K562 (cell line): ENCODE data around the gene TOR1A. TPM values are rescaled to one million over a fixed set of nuclear protein-coding genes. Genes with fewer than 3 reads are reported as not detected.

Source experiments
- ARID1B ChIP-seq: fragments of 450-650 bp; IDR thresholded peaks from 2 replicates; pipeline ENCODE4 v1.6.1; 2016; ENCODE audit warnings: antibody characterized with exemption, mild to moderate bottlenecking, inconsistent platforms
- ARID3A ChIP-seq: IDR thresholded peaks from 2 replicates; pipeline ENCODE4 v1.6.1; 2012; ENCODE audit warnings: low read depth, low read length, improper control_type of control experiment, borderline replicate concordance
- BRCA1 ChIP-seq, 2 experiments: fragments of 450-650 bp in 1 of 2; sonication (generic) in 1 of 2; formaldehyde crosslinking in 1 of 2; IDR thresholded peaks; 2 replicates each; pipeline versions ENCODE4 v1.5.0 to v1.6.1; 2017 to 2020; ENCODE audit warnings: mild to moderate bottlenecking in 1 of 2, missing genetic modification reagents in 1 of 2
- HEY1 ChIP-seq: fragments of 250-450 bp; sonication (Bioruptor Pico); IDR thresholded peaks from 2 replicates; pipeline ENCODE4 v1.5.0; 2020; ENCODE audit warnings: mild to moderate bottlenecking, moderate library complexity, borderline replicate concordance
- HNRNPLL ChIP-seq: fragments of 200-400 bp; formaldehyde crosslinking; IDR thresholded peaks from 2 replicates; pipeline ENCODE4 v1.6.1; 2017; ENCODE audit warnings: low read length, low read depth, mild to moderate bottlenecking; ENCODE audit not compliant: poor library complexity, severe bottlenecking
- MAZ ChIP-seq, 2 experiments: fragments of 450-650 bp in 1 of 2; sonication (generic) in 1 of 2; formaldehyde crosslinking; IDR thresholded peaks in 1 of 2; conservative IDR thresholded peaks in 1 of 2; 2 replicates each; pipeline versions ENCODE4 v1.4.0 to v1.5.0; 2020; ENCODE audit warnings: mild to moderate bottlenecking in 1 of 2, missing genetic modification reagents in 1 of 2
- NBN ChIP-seq: fragments of 450-650 bp; IDR thresholded peaks from 2 replicates; pipeline ENCODE4 v1.6.1; 2016; ENCODE audit warnings: low read depth, mild to moderate bottlenecking
- NR1H2 ChIP-seq: sonication (generic); formaldehyde crosslinking; IDR thresholded peaks from 2 replicates; pipeline ENCODE4 v1.4.0; 2020; ENCODE audit warnings: mild to moderate bottlenecking, missing genetic modification reagents
- RAD51 ChIP-seq: fragments of 450-650 bp; IDR thresholded peaks from 2 replicates; pipeline ENCODE4 v1.7.1; 2016; ENCODE audit warnings: low read depth, mild to moderate bottlenecking, borderline replicate concordance
- SAFB2 ChIP-seq: fragments of 200-400 bp; formaldehyde crosslinking; IDR thresholded peaks from 2 replicates; pipeline ENCODE4 v1.6.1; 2018; ENCODE audit warnings: borderline replicate concordance, low read length, low read depth, moderate library complexity; ENCODE audit not compliant: severe bottlenecking
- TAL1 ChIP-seq: fragments of 450-650 bp; IDR thresholded peaks from 2 replicates; pipeline ENCODE4 v1.6.1; 2016; ENCODE audit warnings: mild to moderate bottlenecking
- TCF3 ChIP-seq: sonication (generic); formaldehyde crosslinking; IDR thresholded peaks from 2 replicates; pipeline ENCODE4 v1.4.0; 2020; ENCODE audit warnings: mild to moderate bottlenecking, missing genetic modification reagents
- ZBTB49 ChIP-seq: sonication (generic); formaldehyde crosslinking; IDR thresholded peaks from 2 replicates; pipeline ENCODE4 v1.8.0; 2022; ENCODE audit warnings: missing genetic modification reagents, mild to moderate bottlenecking, borderline replicate concordance
- ZBTB8A ChIP-seq: fragments of 450-650 bp; IDR thresholded peaks from 2 replicates; pipeline ENCODE4 v1.6.1; 2018; ENCODE audit warnings: mild to moderate bottlenecking, moderate library complexity; ENCODE audit not compliant: partially characterized antibody
- ZNF134 ChIP-seq: fragments of 250-450 bp; sonication (Bioruptor Pico); conservative IDR thresholded peaks from 2 replicates; pipeline ENCODE4 v1.4.0; 2020
- ZNF79 ChIP-seq: fragments of 250-450 bp; sonication (Bioruptor Pico); IDR thresholded peaks from 2 replicates; pipeline ENCODE4 v1.4.0; 2020; ENCODE audit warnings: low read depth, mild to moderate bottlenecking, moderate library complexity
- polyA plus RNA-seq, 8 experiments: library from polyadenylated mRNA; depleted of rRNA in 4 of 8; stranded (reverse) in 5 of 8; unstranded in 3 of 8; fragments of >200 nt; fragmentation: Nextera tagmentation in 2 of 8; fragmentation: Illumina TruSeq in 1 of 8; extraction: Ambion mirVana in 2 of 8; extraction: Trizol in 1 of 8; gene quantifications; 2 replicates each; pipeline versions ENCODE4 v1.2.1 to v1.2.3, GENCODE V29; 2011 to 2014; ENCODE audit warnings: inconsistent platforms in 1 of 8, missing spikeins in 1 of 8
- total RNA-seq, 7 experiments: library from RNA; depleted of rRNA in 6 of 7; stranded (reverse); fragments of >200 nt in 6 of 7; fragmentation: Illumina TruSeq in 2 of 7; extraction: Trizol in 2 of 7; gene quantifications; 2 replicates each; pipeline versions ENCODE4 v1.2.1 to v1.2.3, GENCODE V29; 2011 to 2021; ENCODE audit warnings: low replicate concordance in 1 of 7
- TF ChIP-seq, protein P1 (sequence below): fragments of 250-450 bp; sonication (Bioruptor Pico); IDR thresholded peaks from 2 replicates; pipeline ENCODE4 v1.5.0; 2021; ENCODE audit warnings: mild to moderate bottlenecking, borderline replicate concordance
- TF ChIP-seq, protein P2 (sequence below): fragments of 450-650 bp; IDR thresholded peaks from 2 replicates; pipeline ENCODE4 v1.6.1; 2016; ENCODE audit warnings: antibody characterized with exemption

The TOR1A gene
- total and polyA plus RNA-seq, 9 of the 15 experiments (the other 6 are each of a cell fraction or from before 2014, with no cell fraction given), result 4.5 to 85.8 (median 51.3) TPM

DNA sequence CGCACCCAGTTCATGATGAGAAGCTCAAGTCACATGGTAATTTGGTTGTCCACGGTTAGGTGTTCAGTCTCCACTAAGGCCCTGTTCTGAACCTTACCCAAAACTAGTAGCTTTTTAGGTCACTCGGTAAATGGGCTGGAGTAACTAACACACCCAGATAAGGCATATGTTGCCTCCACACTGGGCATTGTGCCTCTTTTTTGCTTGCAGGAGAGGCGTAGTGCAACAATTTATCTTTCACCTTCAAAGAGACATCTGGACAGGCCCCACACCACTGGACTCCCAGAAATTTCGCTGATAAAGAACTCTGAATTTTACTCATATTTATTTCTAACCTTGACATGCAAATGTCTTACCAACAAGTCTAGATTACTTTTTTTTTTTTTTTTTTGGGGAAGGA, 54.3 kb downstream of the TOR1A start (continued):
- TF ChIP-seq ZBTB49 (CRISPR knock-in tag) (no peak), MAZ (CRISPR knock-in tag; conservative IDR thresholded peaks at IDR 0.05 in 1 of 2, IDR thresholded peaks at IDR 0.05 in 1 of 2) (no peak), HNRNPLL (peak; percentile 32), HEY1 (CRISPR knock-in tag) (no peak), ZNF79 (no peak), ARID3A (no peak), RAD51 (no peak), NBN (no peak), TCF3 (CRISPR knock-in tag) (peak; percentile 79), BRCA1 (IDR thresholded peaks at IDR 0.05) (no peak), BRCA1 (CRISPR knock-in tag; IDR thresholded peaks at IDR 0.05) (no peak), TAL1 (peak; percentile 54; the same call in 1 of the 2 replicates), NR1H2 (CRISPR knock-in tag) (no peak), ZBTB8A (no peak), ZNF134 (CRISPR knock-in tag) (no peak), ARID1B (peak; percentile 77), SAFB2 (no peak)
- TF ChIP-seq, protein P1, sequence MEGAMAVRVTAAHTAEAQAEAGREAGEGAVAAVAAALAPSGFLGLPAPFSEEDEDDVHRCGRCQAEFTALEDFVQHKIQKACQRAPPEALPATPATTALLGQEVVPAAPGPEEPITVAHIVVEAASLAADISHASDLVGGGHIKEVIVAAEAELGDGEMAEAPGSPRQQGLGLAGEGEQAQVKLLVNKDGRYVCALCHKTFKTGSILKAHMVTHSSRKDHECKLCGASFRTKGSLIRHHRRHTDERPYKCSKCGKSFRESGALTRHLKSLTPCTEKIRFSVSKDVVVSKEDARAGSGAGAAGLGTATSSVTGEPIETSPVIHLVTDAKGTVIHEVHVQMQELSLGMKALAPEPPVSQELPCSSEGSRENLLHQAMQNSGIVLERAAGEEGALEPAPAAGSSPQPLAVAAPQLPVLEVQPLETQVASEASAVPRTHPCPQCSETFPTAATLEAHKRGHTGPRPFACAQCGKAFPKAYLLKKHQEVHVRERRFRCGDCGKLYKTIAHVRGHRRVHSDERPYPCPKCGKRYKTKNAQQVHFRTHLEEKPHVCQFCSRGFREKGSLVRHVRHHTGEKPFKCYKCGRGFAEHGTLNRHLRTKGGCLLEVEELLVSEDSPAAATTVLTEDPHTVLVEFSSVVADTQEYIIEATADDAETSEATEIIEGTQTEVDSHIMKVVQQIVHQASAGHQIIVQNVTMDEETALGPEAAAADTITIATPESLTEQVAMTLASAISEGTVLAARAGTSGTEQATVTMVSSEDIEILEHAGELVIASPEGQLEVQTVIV, result no peak
- TF ChIP-seq, protein P2, sequence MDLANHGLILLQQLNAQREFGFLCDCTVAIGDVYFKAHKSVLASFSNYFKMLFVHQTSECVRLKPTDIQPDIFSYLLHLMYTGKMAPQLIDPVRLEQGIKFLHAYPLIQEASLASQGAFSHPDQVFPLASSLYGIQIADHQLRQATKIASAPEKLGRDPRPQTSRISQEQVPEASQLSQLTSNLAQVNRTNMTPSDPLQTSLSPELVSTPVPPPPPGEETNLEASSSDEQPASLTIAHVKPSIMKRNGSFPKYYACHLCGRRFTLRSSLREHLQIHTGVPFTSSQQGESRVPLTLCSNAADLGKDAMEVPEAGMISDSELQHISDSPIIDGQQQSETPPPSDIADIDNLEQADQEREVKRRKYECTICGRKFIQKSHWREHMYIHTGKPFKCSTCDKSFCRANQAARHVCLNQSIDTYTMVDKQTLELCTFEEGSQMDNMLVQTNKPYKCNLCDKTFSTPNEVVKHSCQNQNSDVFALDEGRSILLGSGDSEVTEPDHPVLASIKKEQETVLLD, result no peak
